ENCODE results near the gene SLC12A5.

DNA sequence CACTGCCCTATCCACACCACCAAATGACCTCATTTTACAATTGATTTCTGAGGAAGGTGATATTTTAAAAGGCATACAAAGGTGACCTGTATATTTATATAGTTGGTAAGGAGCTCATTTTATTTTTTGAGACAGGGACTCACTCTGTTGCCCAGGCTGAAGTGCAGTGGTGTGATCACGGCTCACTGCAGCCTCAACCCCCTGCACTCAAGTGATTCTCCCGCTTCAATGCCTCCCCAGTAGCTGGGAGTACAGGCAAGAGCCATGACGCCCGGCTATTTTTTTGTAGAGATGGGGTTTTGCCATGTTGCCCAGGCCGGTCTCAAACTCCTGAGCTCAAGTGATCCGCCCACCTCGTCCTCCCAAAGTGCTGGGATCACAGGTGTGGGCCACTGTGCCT lies 47.8 kb downstream of the SLC12A5 start:
- TF ChIP-seq, protein P1, sequence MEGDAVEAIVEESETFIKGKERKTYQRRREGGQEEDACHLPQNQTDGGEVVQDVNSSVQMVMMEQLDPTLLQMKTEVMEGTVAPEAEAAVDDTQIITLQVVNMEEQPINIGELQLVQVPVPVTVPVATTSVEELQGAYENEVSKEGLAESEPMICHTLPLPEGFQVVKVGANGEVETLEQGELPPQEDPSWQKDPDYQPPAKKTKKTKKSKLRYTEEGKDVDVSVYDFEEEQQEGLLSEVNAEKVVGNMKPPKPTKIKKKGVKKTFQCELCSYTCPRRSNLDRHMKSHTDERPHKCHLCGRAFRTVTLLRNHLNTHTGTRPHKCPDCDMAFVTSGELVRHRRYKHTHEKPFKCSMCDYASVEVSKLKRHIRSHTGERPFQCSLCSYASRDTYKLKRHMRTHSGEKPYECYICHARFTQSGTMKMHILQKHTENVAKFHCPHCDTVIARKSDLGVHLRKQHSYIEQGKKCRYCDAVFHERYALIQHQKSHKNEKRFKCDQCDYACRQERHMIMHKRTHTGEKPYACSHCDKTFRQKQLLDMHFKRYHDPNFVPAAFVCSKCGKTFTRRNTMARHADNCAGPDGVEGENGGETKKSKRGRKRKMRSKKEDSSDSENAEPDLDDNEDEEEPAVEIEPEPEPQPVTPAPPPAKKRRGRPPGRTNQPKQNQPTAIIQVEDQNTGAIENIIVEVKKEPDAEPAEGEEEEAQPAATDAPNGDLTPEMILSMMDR (IDR thresholded peaks at IDR 0.05) = no peak
- no peak for TF ChIP-seq POLR2AphosphoS5 (IDR thresholded peaks at IDR 0.05)
- TF ChIP-seq POLR2A (IDR thresholded peaks at IDR 0.05) = no peak
- TF ChIP-seq EP300 (IDR thresholded peaks at IDR 0.05) = no peak
